Measurements from ENCODE around the gene RUNX2. TPM values are rescaled to one million over a fixed set of nuclear protein-coding genes. Genes with fewer than 3 reads are reported as not detected.

The RUNX2 gene
- total RNA-seq, 4 donors from 2014 or later, result 0.65 to 2.4 (median 1.3) TPM

GRCh38 chr6:45512717-45513116, 184.6 kb downstream of the RUNX2 start:
- ATAC-seq (ENCODE audit: low FRiP score) (no peak), DNase-seq (ENCODE audit: low spot score) (no peak)

GRCh38 chr6:45513213-45513618, 185.1 kb downstream of the RUNX2 start:
- ATAC-seq (ENCODE audit: low FRiP score) (no peak), DNase-seq (ENCODE audit: low spot score) (no peak)
- TF ChIP-seq CTCF (IDR thresholded peaks at IDR 0.05), result no peak

More at GRCh38 chr6:45512717-45513116, 184.6 kb downstream of the RUNX2 start:
- no peak for TF ChIP-seq CTCF (IDR thresholded peaks at IDR 0.05)

GRCh38 chr6:45513843-45514242, 185.7 kb downstream of the RUNX2 start:
- ATAC-seq (ENCODE audit: low FRiP score) (no peak), DNase-seq (ENCODE audit: low spot score) (no peak)
- TF ChIP-seq CTCF (IDR thresholded peaks at IDR 0.05), result no peak

- no peak for TF ChIP-seq CTCF (IDR thresholded peaks at IDR 0.05)
- DNase-seq (ENCODE audit: low spot score), result no peak
- no peak for ATAC-seq (ENCODE audit: low FRiP score)
Observed at GRCh38 chr6:45514454-45515230, 186.5 kb downstream of the RUNX2 start.

- no peak for DNase-seq (ENCODE audit: low spot score)
- TF ChIP-seq CTCF (IDR thresholded peaks at IDR 0.05), result no peak
- no peak for ATAC-seq (ENCODE audit: low FRiP score)
Observed at GRCh38 chr6:45518013-45518720, 190.0 kb downstream of the RUNX2 start.

GRCh38 chr6:45521226-45521625, 193.1 kb downstream of the RUNX2 start:
- ATAC-seq (ENCODE audit: low FRiP score), result no peak
- TF ChIP-seq CTCF (IDR thresholded peaks at IDR 0.05), result no peak

More at GRCh38 chr6:45521226-45521625, 193.1 kb downstream of the RUNX2 start:
- DNase-seq (ENCODE audit: low spot score), result no peak

Measured in omental fat pad (tissue), 4 donors.